ENCODE measurements around the gene ZBTB7C.

The ZBTB7C gene

GRCh38 chr18:48323151-48323550 is 86.0 kb downstream of the ZBTB7C start:
- no peak for TF ChIP-seq CTCF (IDR thresholded peaks at IDR 0.05; ENCODE audit: borderline replicate concordance, control extremely low read depth, extremely low read depth, insufficient read depth, missing control alignments)
- DNase-seq (ENCODE audit: low spot score) = no peak
- in situ Hi-C loops (cut with MboI; ENCODE audit: low sequenced_read_pairs, unreplicated experiment) = no loop called here

- in situ Hi-C loops (cut with MboI; ENCODE audit: low sequenced_read_pairs, unreplicated experiment) = no loop called here
- TF ChIP-seq CTCF (IDR thresholded peaks at IDR 0.05; ENCODE audit: borderline replicate concordance, control extremely low read depth, extremely low read depth, insufficient read depth, missing control alignments) = no peak
- no peak for DNase-seq (ENCODE audit: low spot score)
Measured at GRCh38 chr18:48321536-48321935, 87.6 kb downstream of the ZBTB7C start.

- DNase-seq (ENCODE audit: low spot score) = no peak
- in situ Hi-C loops (cut with MboI; ENCODE audit: low sequenced_read_pairs, unreplicated experiment) = no loop called here
- no peak for TF ChIP-seq CTCF (IDR thresholded peaks at IDR 0.05; ENCODE audit: borderline replicate concordance, control extremely low read depth, extremely low read depth, insufficient read depth, missing control alignments)
Measured at GRCh38 chr18:48321121-48321520, 88.1 kb downstream of the ZBTB7C start.

GRCh38 chr18:48320639-48320945 is 88.6 kb downstream of the ZBTB7C start:
- TF ChIP-seq CTCF (IDR thresholded peaks at IDR 0.05; ENCODE audit: borderline replicate concordance, control extremely low read depth, extremely low read depth, insufficient read depth, missing control alignments) = no peak
- DNase-seq (ENCODE audit: low spot score) = no peak
- in situ Hi-C loops (cut with MboI; ENCODE audit: low sequenced_read_pairs, unreplicated experiment) = no loop called here

- in situ Hi-C loops (cut with MboI; ENCODE audit: low sequenced_read_pairs, unreplicated experiment) = no loop called here
- no peak for DNase-seq (ENCODE audit: low spot score)
Measured at GRCh38 chr18:48319801-48320638, 89.2 kb downstream of the ZBTB7C start.

GRCh38 chr18:48318436-48318835 is 90.7 kb downstream of the ZBTB7C start:
- DNase-seq (ENCODE audit: low spot score) = no peak
- TF ChIP-seq CTCF (IDR thresholded peaks at IDR 0.05; ENCODE audit: borderline replicate concordance, control extremely low read depth, extremely low read depth, insufficient read depth, missing control alignments) = no peak
- in situ Hi-C loops (cut with MboI; ENCODE audit: low sequenced_read_pairs, unreplicated experiment) = no loop called here

More at GRCh38 chr18:48319801-48320638, 89.2 kb downstream of the ZBTB7C start:
- TF ChIP-seq CTCF (IDR thresholded peaks at IDR 0.05; ENCODE audit: borderline replicate concordance, control extremely low read depth, extremely low read depth, insufficient read depth, missing control alignments) = no peak
